Measurements from ENCODE around the gene CCDC144A.
A peak's percentile ranks its signal among the peaks of the same experiment; 100 is the strongest.
"Not testable (repeated sequence)": the region's sequence is repeated elsewhere in the genome, so short reads cannot be mapped to it uniquely, and the experiment has no call there.

Gene CCDC144A

GRCh38 chr17:16689731-16690281 lies at the start of gene CCDC144A:
Gene CCDC144A, plus strand, starts transcription at chr17:16690241. Its CDS starts 160 bp downstream, at chr17:16690401.
- peak; percentile 49 for DNase-seq

GRCh38 chr17:16649585-16649984 lies 40.5 kb upstream of the CCDC144A start:
- no peak for DNase-seq

- DNase-seq = no peak
These were observed 37.8 kb upstream of the CCDC144A start for GRCh38 chr17:16652252-16652651.

- no peak for DNase-seq
These were observed 37.1 kb upstream of the CCDC144A start for GRCh38 chr17:16652847-16653366.

- peak; percentile 88 for DNase-seq
These were observed 36.5 kb upstream of the CCDC144A start, which contains the start of gene ZNF624 for GRCh38 chr17:16653367-16654041. Gene ZNF624, minus strand, starts transcription at chr17:16653850.

GRCh38 chr17:16661217-16661616 lies 28.8 kb upstream of the CCDC144A start:
- no peak for DNase-seq

GRCh38 chr17:16662936-16663335 lies 27.1 kb upstream of the CCDC144A start:
- DNase-seq = no peak

GRCh38 chr17:16666553-16666906 lies 23.5 kb upstream of the CCDC144A start:
- DNase-seq = not testable (repeated sequence)

GRCh38 chr17:16666907-16667636 lies 23.0 kb upstream of the CCDC144A start:
- DNase-seq = not testable (repeated sequence)

GRCh38 chr17:16676676-16677268 lies 13.3 kb upstream of the CCDC144A start:
- DNase-seq = no peak

- not testable (repeated sequence) for DNase-seq
These were observed 6.5 kb upstream of the CCDC144A start for GRCh38 chr17:16683290-16684138.

GRCh38 chr17:16686019-16686418 lies 4.0 kb upstream of the CCDC144A start:
- DNase-seq = not testable (repeated sequence)

GRCh38 chr17:16687151-16687550 lies 2.9 kb upstream of the CCDC144A start:
- DNase-seq = not testable (repeated sequence)

- not testable (repeated sequence) for DNase-seq
These were observed 406 bp downstream of the CCDC144A start for GRCh38 chr17:16690447-16690846.

- not testable (repeated sequence) for DNase-seq
These were observed 7.6 kb downstream of the CCDC144A start for GRCh38 chr17:16697603-16698002.

- DNase-seq = not testable (repeated sequence)
These were observed 55.6 kb downstream of the CCDC144A start for GRCh38 chr17:16745492-16746203.

- not testable (repeated sequence) for DNase-seq
These were observed 56.5 kb downstream of the CCDC144A start for GRCh38 chr17:16746571-16746970.

GRCh38 chr17:16750515-16750914 lies 60.5 kb downstream of the CCDC144A start:
- DNase-seq = not testable (repeated sequence)

- DNase-seq = not testable (repeated sequence)
These were observed 61.3 kb downstream of the CCDC144A start for GRCh38 chr17:16751224-16751923.

- not testable (repeated sequence) for DNase-seq
These were observed 61.9 kb downstream of the CCDC144A start for GRCh38 chr17:16751924-16752287.

GRCh38 chr17:16757520-16757919 lies 67.5 kb downstream of the CCDC144A start:
- DNase-seq = not testable (repeated sequence)

Data from activated T-cell treated with anti-CD3 and anti-CD28 coated beads, Interleukin-2, amount 50 U/mL, for 1 hour (primary cell).